ENCODE data around the gene LEF1.

Gene LEF1

GRCh38 chr4:108146819-108147218 is 21.9 kb downstream of the LEF1 start:
- no peak for DNase-seq (ENCODE audit: low read depth)

GRCh38 chr4:108146336-108146735 is 22.4 kb downstream of the LEF1 start:
- DNase-seq (ENCODE audit: low read depth) = no peak

GRCh38 chr4:108144451-108144850 is 24.3 kb downstream of the LEF1 start:
- no peak for DNase-seq (ENCODE audit: low read depth)

- DNase-seq (ENCODE audit: low read depth) = no peak
Observed at GRCh38 chr4:108143515-108143914, 25.2 kb downstream of the LEF1 start.

- DNase-seq (ENCODE audit: low read depth) = no peak
Observed at GRCh38 chr4:108142870-108143269, 25.9 kb downstream of the LEF1 start.

GRCh38 chr4:108141213-108141950 is 27.4 kb downstream of the LEF1 start:
- no peak for DNase-seq (ENCODE audit: low read depth)

- DNase-seq (ENCODE audit: low read depth) = no peak
Observed at GRCh38 chr4:108140328-108140727, 28.4 kb downstream of the LEF1 start.

GRCh38 chr4:108139089-108139488 is 29.6 kb downstream of the LEF1 start:
- DNase-seq (ENCODE audit: low read depth) = no peak

GRCh38 chr4:108135549-108136209 is 33.1 kb downstream of the LEF1 start:
- no peak for DNase-seq (ENCODE audit: low read depth)

GRCh38 chr4:108130955-108131354 is 37.8 kb downstream of the LEF1 start:
- no peak for DNase-seq (ENCODE audit: low read depth)

- DNase-seq (ENCODE audit: low read depth) = no peak
Observed at GRCh38 chr4:108129196-108129595, 39.5 kb downstream of the LEF1 start.

- no peak for DNase-seq (ENCODE audit: low read depth)
Observed at GRCh38 chr4:108126806-108127205, 41.9 kb downstream of the LEF1 start.

- DNase-seq (ENCODE audit: low read depth) = no peak
Observed at GRCh38 chr4:108120789-108121188, 47.9 kb downstream of the LEF1 start.

- no peak for DNase-seq (ENCODE audit: low read depth)
Observed at GRCh38 chr4:108119199-108119800, 49.4 kb downstream of the LEF1 start.

GRCh38 chr4:108118505-108118904 is 50.2 kb downstream of the LEF1 start:
- no peak for DNase-seq (ENCODE audit: low read depth)

- no peak for DNase-seq (ENCODE audit: low read depth)
Observed at GRCh38 chr4:108117418-108118182, 51.1 kb downstream of the LEF1 start.

GRCh38 chr4:108116423-108117168 is 52.1 kb downstream of the LEF1 start:
- no peak for DNase-seq (ENCODE audit: low read depth)

- no peak for DNase-seq (ENCODE audit: low read depth)
Observed at GRCh38 chr4:108115168-108115526, 53.6 kb downstream of the LEF1 start.

GRCh38 chr4:108114503-108114902 is 54.2 kb downstream of the LEF1 start:
- no peak for DNase-seq (ENCODE audit: low read depth)

- DNase-seq (ENCODE audit: low read depth) = no peak
Observed at GRCh38 chr4:108113229-108113628, 55.5 kb downstream of the LEF1 start.

- DNase-seq (ENCODE audit: low read depth) = no peak
Observed at GRCh38 chr4:108111781-108112180, 57.0 kb downstream of the LEF1 start.

GRCh38 chr4:108110450-108110849 is 58.3 kb downstream of the LEF1 start:
- DNase-seq (ENCODE audit: low read depth) = no peak
